Epithelial cell of proximal tubule (primary cell): ENCODE results near the gene GRM4. TPM values are rescaled to one million over a fixed set of nuclear protein-coding genes. Genes with fewer than 3 reads are reported as not detected.

Experiments
- DNase-seq: peaks from one replicate; pipeline ENCODE4 v3.0.0-alpha.2; 2011; ENCODE audit warnings: low read depth
- H3K4me3 ChIP-seq: 2 replicates; pipeline ENCODE4 v1.5.1; 2011; ENCODE audit warnings: low read depth, mild to moderate bottlenecking, low read length
- CTCF ChIP-seq: conservative IDR thresholded peaks from 2 replicates; pipeline ENCODE4 v1.5.1; 2012; ENCODE audit warnings: low read depth, mild to moderate bottlenecking, low read length
- total RNA-seq: library from RNA; depleted of rRNA; stranded (reverse); fragments of >200 nt; gene quantifications from 2 replicates; pipeline ENCODE4 v1.2.3, GENCODE V29; 2015

GRM4 gene
- total RNA-seq, 1 donor from 2014 or later: not detected

GRCh38 chr6:34063651-34064050, 82.2 kb downstream of the GRM4 start:
- H3K4me3 ChIP-seq: no peak overlapping the region
- DNase-seq: no peak
- TF ChIP-seq CTCF: no peak

- no peak for TF ChIP-seq CTCF
- no peak overlapping the region for H3K4me3 ChIP-seq
- DNase-seq: no peak
Observed at GRCh38 chr6:34062815-34063214, 83.1 kb downstream of the GRM4 start.

- H3K4me3 ChIP-seq: no peak overlapping the region
- DNase-seq: no peak
- TF ChIP-seq CTCF: no peak
Observed at GRCh38 chr6:34062156-34062555, 83.7 kb downstream of the GRM4 start.

- no peak for DNase-seq
- H3K4me3 ChIP-seq: no peak overlapping the region
- TF ChIP-seq CTCF: no peak
Observed at GRCh38 chr6:34061348-34061747, 84.5 kb downstream of the GRM4 start.

- TF ChIP-seq CTCF: no peak
- H3K4me3 ChIP-seq: no peak overlapping the region
- no peak for DNase-seq
Observed at GRCh38 chr6:34059914-34060313, 86.0 kb downstream of the GRM4 start.

GRCh38 chr6:34059136-34059731, 86.7 kb downstream of the GRM4 start:
- TF ChIP-seq CTCF: no peak
- no peak for DNase-seq
- no peak overlapping the region for H3K4me3 ChIP-seq

- no peak for DNase-seq
- no peak for TF ChIP-seq CTCF
- no peak overlapping the region for H3K4me3 ChIP-seq
Observed at GRCh38 chr6:34057790-34058189, 88.1 kb downstream of the GRM4 start.
